Fibroblast of mammary gland (primary cell): Measurements from ENCODE around the gene SLC9A4.

Experiments used
- DNase-seq: peaks from one replicate; pipeline ENCODE4 v3.0.0-alpha.2; 2010; ENCODE audit warnings: low read depth
- H3K4me3 ChIP-seq: 2 replicates; pipeline ENCODE4 v1.5.1; 2011; ENCODE audit warnings: low read depth, mild to moderate bottlenecking, low read length, moderate library complexity; ENCODE audit not compliant: control insufficient read depth
- TF ChIP-seq, protein P1 (sequence below): conservative IDR thresholded peaks from 2 replicates; pipeline ENCODE4 v1.5.1; 2011; ENCODE audit warnings: low read depth, low read length, inconsistent platforms; ENCODE audit not compliant: control insufficient read depth, insufficient read depth

Gene SLC9A4

DNA sequence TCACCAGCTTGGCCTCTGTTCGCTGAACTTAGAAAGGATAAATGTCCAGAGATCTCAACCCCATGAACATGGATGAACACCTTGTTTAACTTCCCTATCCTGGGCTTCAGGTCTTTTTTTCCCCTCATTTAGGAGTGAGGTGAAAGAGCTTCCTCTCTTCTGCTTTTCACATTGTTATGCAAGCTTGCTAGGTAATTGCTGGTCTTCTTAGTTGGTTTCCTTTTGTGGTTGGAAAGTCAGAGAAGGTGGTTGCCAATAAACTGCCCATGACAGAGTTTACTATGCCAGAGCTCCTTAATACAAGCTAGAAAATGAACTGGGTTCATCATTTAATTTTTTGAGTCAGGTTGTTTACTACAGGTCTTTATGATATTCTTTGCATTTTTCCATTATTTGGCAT, 16.6 kb downstream of the SLC9A4 start:
- TF ChIP-seq, protein P1, sequence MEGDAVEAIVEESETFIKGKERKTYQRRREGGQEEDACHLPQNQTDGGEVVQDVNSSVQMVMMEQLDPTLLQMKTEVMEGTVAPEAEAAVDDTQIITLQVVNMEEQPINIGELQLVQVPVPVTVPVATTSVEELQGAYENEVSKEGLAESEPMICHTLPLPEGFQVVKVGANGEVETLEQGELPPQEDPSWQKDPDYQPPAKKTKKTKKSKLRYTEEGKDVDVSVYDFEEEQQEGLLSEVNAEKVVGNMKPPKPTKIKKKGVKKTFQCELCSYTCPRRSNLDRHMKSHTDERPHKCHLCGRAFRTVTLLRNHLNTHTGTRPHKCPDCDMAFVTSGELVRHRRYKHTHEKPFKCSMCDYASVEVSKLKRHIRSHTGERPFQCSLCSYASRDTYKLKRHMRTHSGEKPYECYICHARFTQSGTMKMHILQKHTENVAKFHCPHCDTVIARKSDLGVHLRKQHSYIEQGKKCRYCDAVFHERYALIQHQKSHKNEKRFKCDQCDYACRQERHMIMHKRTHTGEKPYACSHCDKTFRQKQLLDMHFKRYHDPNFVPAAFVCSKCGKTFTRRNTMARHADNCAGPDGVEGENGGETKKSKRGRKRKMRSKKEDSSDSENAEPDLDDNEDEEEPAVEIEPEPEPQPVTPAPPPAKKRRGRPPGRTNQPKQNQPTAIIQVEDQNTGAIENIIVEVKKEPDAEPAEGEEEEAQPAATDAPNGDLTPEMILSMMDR = no peak
- DNase-seq = no peak
- H3K4me3 ChIP-seq = no peak overlapping the region

DNA sequence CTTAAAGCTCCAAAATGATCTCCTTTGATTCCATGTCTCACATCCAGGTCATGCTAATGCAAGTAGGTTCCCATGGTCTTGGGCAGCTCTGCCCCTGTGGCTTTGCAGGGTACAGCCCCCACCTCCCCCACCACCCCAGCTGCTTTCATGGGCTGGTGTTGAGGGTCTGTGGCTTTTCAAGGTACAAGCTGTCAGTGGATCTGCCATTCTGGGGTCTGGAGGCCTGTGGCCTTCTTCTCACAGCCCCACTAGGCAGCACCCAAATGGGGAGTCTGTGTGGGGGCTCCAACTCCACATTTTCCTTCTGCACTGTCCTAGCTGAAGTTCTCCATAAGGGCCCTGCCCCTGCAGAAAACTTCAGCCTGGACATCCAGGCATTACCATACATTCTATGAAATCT, 19.0 kb downstream of the SLC9A4 start:
- TF ChIP-seq, protein P1 = no peak
- DNase-seq = no peak
- H3K4me3 ChIP-seq = no peak overlapping the region

DNA sequence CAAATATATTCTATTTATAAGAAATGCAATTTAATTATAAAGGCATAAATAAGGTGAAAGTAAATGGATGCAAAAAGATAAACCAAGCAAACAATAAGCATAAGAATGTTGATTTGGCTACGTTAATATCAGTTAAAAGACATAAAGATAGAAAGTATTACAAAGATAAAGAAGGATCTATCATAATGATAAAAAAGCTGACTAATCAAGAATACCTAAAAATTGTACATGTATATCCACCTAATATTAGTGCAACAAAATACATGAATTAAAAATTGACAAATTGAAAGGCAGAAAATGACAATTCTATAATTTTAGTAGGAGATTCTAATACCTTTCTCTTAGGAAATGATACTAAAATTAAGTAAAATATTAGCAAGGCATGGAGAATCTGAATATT, 21.5 kb downstream of the SLC9A4 start:
- no peak for DNase-seq
- TF ChIP-seq, protein P1 = no peak

DNA sequence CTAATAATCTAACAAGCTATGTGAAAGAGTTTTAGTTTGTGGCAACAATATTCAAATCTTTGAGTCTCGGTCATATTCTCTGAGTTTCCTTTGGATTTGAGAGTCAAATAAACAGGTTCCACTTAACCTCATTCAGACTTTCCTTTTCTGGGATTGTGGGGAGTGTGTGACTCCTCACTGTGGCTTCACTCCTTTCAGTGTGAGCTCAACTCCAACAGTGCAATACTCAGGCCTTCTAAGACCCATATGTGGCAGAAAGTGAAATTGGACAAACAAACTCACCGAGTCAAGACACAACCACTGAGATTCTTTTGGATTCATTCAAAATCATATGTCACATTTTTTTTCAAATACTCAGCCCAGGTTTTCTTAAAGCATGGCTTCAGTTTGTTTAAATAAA, 25.4 kb downstream of the SLC9A4 start:
- TF ChIP-seq, protein P1 = no peak
- no peak overlapping the region for H3K4me3 ChIP-seq
- DNase-seq = no peak

More for the DNA sequence above, 21.5 kb downstream of the SLC9A4 start:
- H3K4me3 ChIP-seq = no peak overlapping the region

DNA sequence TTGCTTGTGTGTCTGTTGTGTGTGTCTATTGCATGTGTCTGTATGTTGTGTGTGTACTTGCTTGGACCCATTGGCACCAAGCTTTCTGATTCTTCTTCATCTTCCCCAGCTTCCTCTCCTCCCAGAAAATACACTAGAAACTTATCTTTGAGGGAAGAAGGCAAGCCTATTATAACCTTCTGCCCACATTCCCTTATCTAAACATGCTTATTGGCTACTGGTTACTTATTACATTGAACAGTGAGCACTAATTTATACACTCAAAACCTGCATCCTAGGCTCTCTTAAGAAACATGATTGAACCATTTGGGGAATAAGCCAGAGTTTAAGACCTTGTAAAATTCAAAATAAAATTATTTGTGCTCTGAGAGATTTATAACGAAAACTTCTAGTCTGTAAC, 26.5 kb downstream of the SLC9A4 start:
- TF ChIP-seq, protein P1 = no peak
- H3K4me3 ChIP-seq = no peak overlapping the region
- DNase-seq = no peak

DNA sequence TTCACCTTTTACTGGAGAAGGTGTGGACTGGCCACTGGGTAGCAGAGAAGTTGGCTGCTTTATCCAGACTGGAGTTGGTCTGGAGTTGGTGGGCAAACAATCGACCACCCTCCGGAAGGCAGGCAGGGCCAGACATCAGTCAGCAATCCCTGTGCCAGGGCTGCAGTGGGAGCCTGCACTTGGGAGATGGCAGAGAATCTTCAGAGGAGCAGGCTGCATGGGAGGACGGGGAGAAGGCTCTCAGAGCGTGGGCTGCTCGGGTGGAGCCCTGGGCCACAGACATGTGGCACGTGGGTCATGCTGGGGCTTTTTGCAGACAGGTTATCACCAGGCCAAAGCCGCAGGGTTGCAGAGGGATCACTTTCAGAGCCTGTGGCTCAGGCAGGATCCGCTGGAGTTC, 29.6 kb downstream of the SLC9A4 start:
- DNase-seq = no peak
- TF ChIP-seq, protein P1 = no peak

DNA sequence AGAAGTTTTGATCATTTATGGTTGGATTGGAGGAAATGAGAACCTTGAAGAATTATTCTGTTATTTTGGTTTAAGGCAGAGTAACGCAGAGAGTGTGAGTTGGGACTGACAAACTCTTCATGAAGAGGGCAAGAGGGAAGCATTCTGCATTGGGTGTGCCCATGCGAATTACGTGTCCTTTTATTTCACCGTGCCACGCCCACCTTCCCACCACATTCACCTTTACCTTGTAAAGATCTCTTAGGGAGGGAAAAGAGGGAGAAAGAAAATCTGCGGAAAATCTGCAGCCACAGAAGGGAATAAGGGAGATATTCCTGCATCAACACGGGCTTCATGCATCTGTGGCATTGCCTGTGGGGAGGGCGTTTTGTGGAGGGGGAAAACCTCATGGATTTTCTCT, 31.8 kb downstream of the SLC9A4 start:
- TF ChIP-seq, protein P1 = no peak
- no peak for DNase-seq
- no peak overlapping the region for H3K4me3 ChIP-seq

More for the DNA sequence above, 29.6 kb downstream of the SLC9A4 start:
- no peak overlapping the region for H3K4me3 ChIP-seq
